ENCODE results near the gene SCGB1A1.

DNA sequence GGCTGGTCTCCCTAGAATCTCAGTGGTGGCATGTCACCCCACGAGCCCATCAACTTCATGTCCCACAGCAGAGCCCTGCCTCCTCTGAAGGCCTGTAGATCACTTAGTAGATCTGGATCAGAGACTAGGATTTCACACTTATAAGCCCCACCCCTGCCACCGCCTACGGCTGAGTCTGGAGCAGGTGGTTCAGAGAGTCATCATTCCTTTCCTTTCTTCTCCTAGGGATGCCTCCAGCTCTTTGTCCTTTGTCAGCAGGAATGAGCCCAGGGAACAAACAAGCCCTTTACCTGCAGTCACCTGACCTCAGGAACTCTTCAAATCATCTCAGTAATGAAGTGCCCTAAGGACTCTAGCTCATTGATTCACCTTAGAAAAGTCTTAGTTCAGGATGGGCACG is 37.8 kb downstream of the SCGB1A1 start:
- TF ChIP-seq CTCF (IDR thresholded peaks at IDR 0.05; ENCODE audit: low read length) (no peak), EZH2 (IDR thresholded peaks at IDR 0.05; ENCODE audit: borderline replicate concordance, low read length) (no peak)
